Thyroid gland (tissue), 4 donors: ENCODE measurements around the gene ACSL1. TPM values are rescaled to one million over a fixed set of nuclear protein-coding genes. Genes with fewer than 3 reads are reported as not detected.

Experiments used
- DNase-seq, 2 donors: peaks; one replicate each; pipeline ENCODE4 v3.0.0-alpha.2; 2019
- H3K27ac ChIP-seq, 3 donors: fragments of 200-600 bp; sonication (generic); 1 replicate in 2 of 3; 2 replicates in 1 of 3; pipeline ENCODE4 v1.5.1; 2016 to 2019; ENCODE audit warnings: mild to moderate bottlenecking in 1 of 3, moderate library complexity in 1 of 3
- H3K27me3 ChIP-seq: fragments of 200-600 bp; sonication (generic); one replicate; pipeline ENCODE4 v1.5.1; 2019
- H3K36me3 ChIP-seq, 2 donors: fragments of 200-600 bp; sonication (generic); one replicate each; pipeline ENCODE4 v1.5.1; 2016 to 2019
- H3K4me1 ChIP-seq, 2 donors: fragments of 200-600 bp; sonication (generic); one replicate each; pipeline ENCODE4 v1.5.1; 2017 to 2019
- H3K4me3 ChIP-seq, 3 donors: fragments of 200-600 bp; sonication (generic); replicated peaks in 1 of 3; 1 replicate in 2 of 3; 2 replicates in 1 of 3; pipeline ENCODE4 v1.5.1; 2016; ENCODE audit warnings: mild to moderate bottlenecking in 1 of 3
- H3K9me3 ChIP-seq: fragments of 200-600 bp; sonication (generic); one replicate; pipeline ENCODE4 v1.5.1; 2017
- CTCF ChIP-seq, 6 experiments: fragments of 200-600 bp in 3 of 6; fragments of 450-650 bp in 3 of 6; sonication (generic) in 3 of 6; IDR thresholded peaks; one replicate each; pipeline ENCODE4 v1.5.1; 2016 to 2019; ENCODE audit warnings: antibody characterized with exemption in 6 of 6, mild to moderate bottlenecking in 2 of 6, inconsistent platforms in 1 of 6, moderate library complexity in 1 of 6
- POLR2A ChIP-seq, 2 donors: fragments of 450-650 bp; IDR thresholded peaks; one replicate each; pipeline ENCODE4 v1.6.1; 2017; ENCODE audit warnings: antibody characterized with exemption in 2 of 2, mild to moderate bottlenecking in 2 of 2, moderate library complexity in 1 of 2
- WGBS, 2 donors: methylation state at CpG; one replicate each; pipeline ENCODE4 v1.1.5; 2017; 5-methylcytosine and 5-hydroxymethylcytosine counted together
- intact Hi-C: fragments of 100-400 bp; cut with DNase I; formaldehyde crosslinking; loops from one replicate; pipeline ENCODE4 v1.15.1; 2023
- total RNA-seq, 4 donors: library from RNA; depleted of rRNA; stranded (reverse); fragments of >200 nt; gene quantifications; one replicate each; pipeline ENCODE4 v1.2.3, GENCODE V29; 2016

The ACSL1 gene
- total RNA-seq, 4 donors from 2014 or later: 78.2 to 163 (median 112) TPM

DNA sequence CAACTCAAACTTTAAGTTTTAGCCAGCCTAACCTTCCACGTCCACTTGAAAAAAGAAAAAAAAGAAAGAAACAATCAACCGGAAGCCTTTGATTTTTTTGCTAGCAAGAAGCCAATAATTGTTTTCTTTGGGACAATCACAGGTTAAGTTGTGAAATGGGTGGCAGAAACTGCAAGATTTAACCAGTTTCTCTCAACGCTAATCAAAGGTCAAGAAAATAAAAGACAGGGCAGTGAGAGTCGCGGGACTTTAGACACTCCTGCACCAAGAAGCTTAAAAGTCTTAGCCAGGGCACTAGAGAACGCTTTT lies 1.0 kb downstream of the ACSL1 start:
- DNase-seq: no peak
- WGBS, 2 donors: 17 to 21% methylated on average over 6 of the region's 6 CpGs
- peak overlapping the region; percentile 50 to 92 (median 71) for H3K27ac ChIP-seq

DNA sequence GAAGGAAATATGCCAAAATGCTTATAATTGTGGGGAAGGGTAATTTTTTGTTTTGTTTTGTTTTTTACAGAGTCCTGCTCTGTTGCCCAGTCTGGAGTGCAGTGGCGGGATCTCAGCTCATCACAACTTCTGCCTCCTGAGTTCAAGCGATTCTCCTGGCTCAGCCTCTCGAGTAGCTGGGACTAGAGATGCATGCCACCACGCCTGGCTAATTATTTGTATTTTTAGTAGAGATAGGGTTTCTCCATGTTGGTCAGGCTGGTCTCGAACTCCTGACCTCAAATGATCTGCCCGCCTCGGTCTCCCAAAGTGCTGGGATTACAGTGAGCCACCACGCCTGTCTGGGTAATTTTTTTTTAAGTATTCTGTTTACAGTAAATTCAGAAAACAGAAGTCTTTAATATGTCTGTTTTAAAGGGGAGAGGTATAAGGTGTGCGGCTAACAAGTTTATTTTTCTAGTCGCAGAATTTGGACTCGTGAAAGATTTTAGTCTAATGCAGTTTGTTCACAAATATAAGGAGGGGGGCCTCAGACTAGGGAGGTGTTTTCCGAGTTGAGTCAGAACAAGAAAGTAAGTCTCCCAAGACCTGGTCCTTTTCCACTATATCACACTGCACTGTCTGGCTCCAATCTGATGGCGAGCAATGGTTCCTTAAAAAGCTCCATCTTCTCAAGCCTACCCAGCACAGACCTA lies 1.5 kb downstream of the ACSL1 start:
- H3K27ac ChIP-seq: peak overlapping the region; percentile 50 to 92 (median 71)
- H3K4me3 ChIP-seq: peak overlapping the region in 1 of 3 donors; percentile 68
- no peak for TF ChIP-seq CTCF (IDR thresholded peaks at IDR 0.05)
- TF ChIP-seq POLR2A (IDR thresholded peaks at IDR 0.05): no peak
- H3K4me1 ChIP-seq: peaks cover 25 to 53% of the 10 kb centered on the region in 2 donors
- no peaks in the 10 kb centered on the region for H3K36me3 ChIP-seq
- DNase-seq: peak in 1 of 2 donors; percentile 15
- H3K9me3 ChIP-seq: no peaks in the 10 kb centered on the region
- no peaks in the 10 kb centered on the region for H3K27me3 ChIP-seq
- WGBS, 2 donors: 88 to 89% methylated on average over 13 of the region's 13 CpGs
- intact Hi-C loops: loop anchor here (5.0 kb wide), 1 partner anchor 82 kb away; no protein-coding TSS in a partner anchor

More for the DNA sequence above, 1.0 kb downstream of the ACSL1 start:
- Histone ChIP-seq H3K27me3 (no peaks in the 10 kb centered on the region), H3K9me3 (no peaks in the 10 kb centered on the region), H3K4me3 (peak overlapping the region in 2 of 3 donors; percentile 68 to 82), H3K36me3 (no peaks in the 10 kb centered on the region), H3K4me1 (peaks cover 21 to 48% of the 10 kb centered on the region in 2 donors)
- intact Hi-C loops: loop anchor here (5.0 kb wide), 1 partner anchor 82 kb away; no protein-coding TSS in a partner anchor
- no peak for TF ChIP-seq POLR2A (IDR thresholded peaks at IDR 0.05)
- TF ChIP-seq CTCF (IDR thresholded peaks at IDR 0.05): no peak

DNA sequence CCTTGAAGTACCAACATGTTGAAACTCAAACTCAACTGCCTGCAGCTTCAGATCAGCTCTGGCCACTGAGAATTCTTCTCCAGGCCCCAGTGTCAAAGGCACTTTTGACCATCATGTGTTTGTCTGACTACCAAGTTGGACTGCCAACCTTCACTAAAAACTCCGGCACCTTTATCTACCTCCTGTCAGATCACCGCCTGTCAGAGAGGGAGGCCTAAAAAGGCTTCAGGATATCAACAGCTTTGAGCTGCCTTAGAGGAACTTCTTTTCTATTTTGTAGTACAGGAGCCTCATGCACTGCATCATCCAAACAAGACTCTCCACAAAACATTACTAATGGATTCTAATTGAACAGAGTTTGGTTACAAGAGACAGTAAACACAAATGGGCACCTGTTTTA lies 2.8 kb downstream of the ACSL1 start:
- peak overlapping the region in 1 of 3 donors; percentile 34 for H3K27ac ChIP-seq
- 98% methylated on average over 2 of the region's 2 CpGs for WGBS, 2 donors

DNA sequence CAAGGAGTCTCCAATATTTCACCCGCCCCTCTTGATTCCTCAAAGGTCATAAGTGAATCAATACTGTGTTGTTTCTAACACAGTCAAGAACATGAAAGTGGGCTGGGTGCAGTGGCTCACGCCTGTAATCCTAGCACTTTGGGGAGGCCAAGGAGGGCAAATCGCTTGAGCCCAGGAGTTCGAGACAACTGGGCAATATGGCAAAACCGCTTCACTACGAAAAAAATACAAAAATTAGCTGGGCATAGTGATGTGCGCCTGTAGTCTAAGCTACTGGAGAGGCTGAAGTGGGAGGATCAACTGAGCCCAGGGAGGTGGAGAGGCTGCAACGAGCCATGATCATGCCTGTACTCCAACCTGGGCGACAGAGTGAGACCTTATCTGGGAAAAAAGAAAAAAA lies 3.4 kb downstream of the ACSL1 start:
- WGBS, 2 donors: 91 to 94% methylated on average over 9 of the region's 9 CpGs
- intact Hi-C loops: loop anchor here (5.0 kb wide), 1 partner anchor 80 kb away; no protein-coding TSS in a partner anchor
- no peak overlapping the region for H3K4me3 ChIP-seq

More for the DNA sequence above, 2.8 kb downstream of the ACSL1 start:
- Histone ChIP-seq H3K9me3 (no peaks in the 10 kb centered on the region), H3K4me3 (no peak overlapping the region), H3K36me3 (no peaks in the 10 kb centered on the region), H3K27me3 (no peaks in the 10 kb centered on the region), H3K4me1 (peaks cover 25 to 64% of the 10 kb centered on the region in 2 donors)
- DNase-seq: no peak
- intact Hi-C loops: loop anchor here (5.0 kb wide), 1 partner anchor 81 kb away; no protein-coding TSS in a partner anchor
- no peak for TF ChIP-seq CTCF (IDR thresholded peaks at IDR 0.05)
- TF ChIP-seq POLR2A (IDR thresholded peaks at IDR 0.05): no peak

More for the DNA sequence above, 3.4 kb downstream of the ACSL1 start:
- Histone ChIP-seq H3K27me3 (no peaks in the 10 kb centered on the region), H3K4me1 (peaks cover 25 to 71% of the 10 kb centered on the region in 2 donors), H3K36me3 (no peaks in the 10 kb centered on the region), H3K27ac (peak overlapping the region in 1 of 3 donors; percentile 4), H3K9me3 (no peaks in the 10 kb centered on the region)
- TF ChIP-seq POLR2A (IDR thresholded peaks at IDR 0.05) (no peak), CTCF (IDR thresholded peaks at IDR 0.05) (no peak)
- no peak for DNase-seq
